Nephron (organoid): ENCODE measurements around the gene SHB.
A peak's percentile ranks its signal among the peaks of the same experiment; 100 is the strongest.

Experiments
- H3K27ac Mint-ChIP-seq, 3 experiments: 2 replicates each; pipeline ENCODE4 v1.8.0; 2020; ENCODE audit warnings: mixed read lengths in 3 of 3, mild to moderate bottlenecking in 2 of 3, moderate library complexity in 1 of 3
- H3K27me3 Mint-ChIP-seq: 2 replicates; pipeline ENCODE4 v1.8.0; 2021; ENCODE audit warnings: low read depth, mild to moderate bottlenecking, moderate library complexity, mixed read lengths
- H3K36me3 Mint-ChIP-seq: 2 replicates; pipeline ENCODE4 v1.8.0; 2020; ENCODE audit warnings: low read depth, mixed read lengths
- H3K4me1 Mint-ChIP-seq: 2 replicates; pipeline ENCODE4 v1.8.0; 2020; ENCODE audit warnings: mixed read lengths
- H3K4me3 Mint-ChIP-seq, 3 experiments: 2 replicates each; pipeline ENCODE4 v1.8.0; 2020; ENCODE audit warnings: mild to moderate bottlenecking in 3 of 3, mixed read lengths in 3 of 3, moderate library complexity in 2 of 3
- H3K9me3 Mint-ChIP-seq: 2 replicates; pipeline ENCODE4 v1.8.0; 2020; ENCODE audit warnings: mixed read lengths
- TF ChIP-seq, protein P1 (sequence below), 3 experiments: fragments of 200-600 bp; sonication (generic); IDR thresholded peaks; one replicate each; pipeline ENCODE4 v1.5.0; 2021; ENCODE audit warnings: antibody characterized with exemption in 3 of 3; ENCODE audit not compliant: unreplicated experiment in 3 of 3

The SHB gene

DNA sequence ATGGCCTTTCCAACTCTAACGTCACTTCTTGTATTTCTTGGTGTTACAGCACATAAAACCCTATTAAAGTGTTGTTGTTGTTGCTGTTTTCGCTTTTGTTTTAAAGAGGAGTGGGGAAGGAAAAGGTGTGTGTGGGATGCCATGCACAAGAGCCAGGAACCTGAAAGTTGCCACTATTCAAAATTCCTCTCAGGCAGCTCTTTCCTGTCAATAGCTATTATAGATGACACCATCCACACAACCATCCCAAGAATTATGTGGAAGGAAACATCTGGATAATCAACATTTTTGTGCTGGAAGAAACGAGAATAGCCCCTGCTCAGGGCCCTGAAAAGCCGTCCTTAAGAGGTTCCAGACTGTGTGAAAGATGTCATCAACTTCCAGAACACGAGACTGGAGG is 79.3 kb downstream of the SHB start:
- H3K36me3 Mint-ChIP-seq, result no peaks in the 10 kb centered on the region
- H3K4me1 Mint-ChIP-seq, result peaks cover 58% of the 10 kb centered on the region
- H3K9me3 Mint-ChIP-seq, result no peaks in the 10 kb centered on the region
- H3K27ac Mint-ChIP-seq, result no peak overlapping the region
- H3K4me3 Mint-ChIP-seq, result no peak overlapping the region
- no peaks in the 10 kb centered on the region for H3K27me3 Mint-ChIP-seq
- TF ChIP-seq, protein P1, sequence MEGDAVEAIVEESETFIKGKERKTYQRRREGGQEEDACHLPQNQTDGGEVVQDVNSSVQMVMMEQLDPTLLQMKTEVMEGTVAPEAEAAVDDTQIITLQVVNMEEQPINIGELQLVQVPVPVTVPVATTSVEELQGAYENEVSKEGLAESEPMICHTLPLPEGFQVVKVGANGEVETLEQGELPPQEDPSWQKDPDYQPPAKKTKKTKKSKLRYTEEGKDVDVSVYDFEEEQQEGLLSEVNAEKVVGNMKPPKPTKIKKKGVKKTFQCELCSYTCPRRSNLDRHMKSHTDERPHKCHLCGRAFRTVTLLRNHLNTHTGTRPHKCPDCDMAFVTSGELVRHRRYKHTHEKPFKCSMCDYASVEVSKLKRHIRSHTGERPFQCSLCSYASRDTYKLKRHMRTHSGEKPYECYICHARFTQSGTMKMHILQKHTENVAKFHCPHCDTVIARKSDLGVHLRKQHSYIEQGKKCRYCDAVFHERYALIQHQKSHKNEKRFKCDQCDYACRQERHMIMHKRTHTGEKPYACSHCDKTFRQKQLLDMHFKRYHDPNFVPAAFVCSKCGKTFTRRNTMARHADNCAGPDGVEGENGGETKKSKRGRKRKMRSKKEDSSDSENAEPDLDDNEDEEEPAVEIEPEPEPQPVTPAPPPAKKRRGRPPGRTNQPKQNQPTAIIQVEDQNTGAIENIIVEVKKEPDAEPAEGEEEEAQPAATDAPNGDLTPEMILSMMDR (IDR thresholded peaks at IDR 0.05; ENCODE audit: unreplicated experiment in 3 of 3), result no peak

DNA sequence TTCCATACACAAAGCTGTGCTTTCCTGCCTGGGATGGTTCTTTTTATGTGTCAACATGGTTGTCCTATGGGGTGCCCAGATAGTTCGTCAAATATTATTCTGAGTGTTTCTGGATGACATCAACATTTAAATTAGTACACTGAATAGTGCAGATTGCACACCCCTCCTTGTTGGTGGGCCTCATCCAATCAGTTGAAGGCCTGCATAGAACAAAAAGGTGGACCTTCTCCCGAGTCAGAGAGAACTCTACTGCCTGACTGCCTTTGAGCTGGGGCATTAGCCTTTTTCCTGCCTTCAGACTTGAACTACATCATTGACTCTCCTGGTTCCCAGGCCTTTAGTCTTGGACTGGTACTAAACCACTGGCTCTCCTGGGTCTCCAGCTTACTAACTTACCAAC is 80.4 kb downstream of the SHB start:
- H3K36me3 Mint-ChIP-seq, result no peaks in the 10 kb centered on the region

DNA sequence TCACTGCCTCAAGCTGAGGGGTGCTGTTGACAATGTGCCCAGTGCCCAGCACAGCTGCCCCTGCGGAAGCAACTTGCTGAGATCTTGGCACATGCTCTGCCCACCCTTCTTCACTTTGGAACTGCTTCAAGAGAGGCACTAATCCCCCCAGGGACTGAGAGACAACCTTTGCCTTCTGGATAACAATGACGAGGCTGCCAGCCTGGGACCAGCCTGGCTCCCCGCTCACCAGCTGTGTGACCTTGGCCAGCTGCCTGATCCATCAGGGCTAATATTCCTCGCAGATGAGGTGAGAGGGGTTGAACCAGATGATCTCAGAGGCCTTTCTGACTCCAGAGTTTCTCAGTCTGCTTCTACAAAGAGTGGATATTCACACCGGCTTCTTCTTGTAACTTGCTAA is 81.0 kb downstream of the SHB start:
- Mint-ChIP-seq H3K4me3 (no peak overlapping the region), H3K27me3 (peaks cover 4% of the 10 kb centered on the region), H3K36me3 (no peaks in the 10 kb centered on the region)

More for the DNA sequence above, 80.4 kb downstream of the SHB start:
- Mint-ChIP-seq H3K4me3 (no peak overlapping the region), H3K4me1 (peaks cover 50% of the 10 kb centered on the region), H3K27ac (peak overlapping the region in 1 of 3 experiments; percentile 0), H3K27me3 (no peaks in the 10 kb centered on the region), H3K9me3 (no peaks in the 10 kb centered on the region)
- TF ChIP-seq, protein P1 (IDR thresholded peaks at IDR 0.05; ENCODE audit: unreplicated experiment in 3 of 3), result no peak

DNA sequence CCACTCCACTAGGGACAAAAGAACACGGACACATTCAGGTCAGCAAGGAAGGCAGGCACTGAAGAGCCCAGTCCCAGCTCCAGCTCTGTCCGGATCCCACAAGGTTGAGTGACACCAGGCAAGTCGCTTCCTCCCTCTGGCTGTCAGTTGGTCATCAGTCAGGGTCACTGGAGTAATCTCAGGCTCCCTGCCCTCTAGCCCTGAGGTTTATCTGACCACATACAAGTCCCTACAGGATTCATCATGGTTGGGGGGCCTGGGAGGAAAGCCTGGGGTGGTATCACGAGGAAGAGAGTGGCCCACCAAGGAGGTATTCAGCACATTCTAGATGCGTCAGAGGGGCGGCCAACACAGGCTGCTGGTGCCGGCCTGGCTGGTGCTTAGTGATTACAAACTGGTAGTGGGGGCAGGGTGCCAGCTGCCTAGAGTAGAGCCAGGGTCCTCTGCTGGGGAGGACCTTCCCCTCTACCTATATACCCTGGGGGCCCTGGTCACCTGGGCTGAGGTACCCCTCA is 81.5 kb downstream of the SHB start:
- H3K4me3 Mint-ChIP-seq, result no peak overlapping the region
- no peaks in the 10 kb centered on the region for H3K36me3 Mint-ChIP-seq
- H3K27me3 Mint-ChIP-seq, result peaks cover 7% of the 10 kb centered on the region
- peak overlapping the region in 1 of 3 experiments; percentile 40 for H3K27ac Mint-ChIP-seq
- H3K4me1 Mint-ChIP-seq, result peaks cover 48% of the 10 kb centered on the region
- TF ChIP-seq, protein P1 (IDR thresholded peaks at IDR 0.05; ENCODE audit: unreplicated experiment in 3 of 3), result no peak
- H3K9me3 Mint-ChIP-seq, result no peaks in the 10 kb centered on the region

More for the DNA sequence above, 81.0 kb downstream of the SHB start:
- TF ChIP-seq, protein P1 (IDR thresholded peaks at IDR 0.05; ENCODE audit: unreplicated experiment in 3 of 3), result no peak
- Mint-ChIP-seq H3K4me1 (peaks cover 50% of the 10 kb centered on the region), H3K27ac (peak overlapping the region in 1 of 3 experiments; percentile 0), H3K9me3 (no peaks in the 10 kb centered on the region)

DNA sequence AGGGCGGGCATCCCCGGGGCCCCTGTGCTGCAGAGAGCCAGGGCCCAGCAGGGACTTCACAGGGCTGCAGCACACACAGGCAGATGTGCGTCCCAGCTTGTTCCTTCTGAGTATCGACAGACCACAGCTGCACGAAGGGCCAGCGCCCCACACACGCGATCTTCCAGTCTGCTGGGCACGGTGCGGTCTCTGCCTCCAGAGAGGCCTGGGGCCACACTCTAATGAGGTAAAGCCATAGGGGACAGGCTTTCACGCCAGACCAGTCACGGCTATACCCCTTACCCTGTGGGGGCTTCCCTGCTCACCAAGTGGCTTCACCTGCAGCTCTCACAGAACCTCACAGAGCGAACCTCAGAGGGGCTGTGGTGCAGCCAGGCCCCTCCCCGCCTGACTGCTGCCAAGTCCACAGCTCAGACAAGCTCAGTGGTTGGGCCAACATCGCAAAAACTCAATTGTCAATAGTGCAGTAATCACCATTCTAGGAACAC is 82.2 kb downstream of the SHB start:
- Mint-ChIP-seq H3K4me1 (peaks cover 48% of the 10 kb centered on the region), H3K27ac (peak overlapping the region in 1 of 3 experiments; percentile 40), H3K27me3 (peaks cover 7% of the 10 kb centered on the region), H3K36me3 (no peaks in the 10 kb centered on the region), H3K9me3 (no peaks in the 10 kb centered on the region), H3K4me3 (no peak overlapping the region)
- TF ChIP-seq, protein P1 (IDR thresholded peaks at IDR 0.05; ENCODE audit: unreplicated experiment in 3 of 3), result no peak

DNA sequence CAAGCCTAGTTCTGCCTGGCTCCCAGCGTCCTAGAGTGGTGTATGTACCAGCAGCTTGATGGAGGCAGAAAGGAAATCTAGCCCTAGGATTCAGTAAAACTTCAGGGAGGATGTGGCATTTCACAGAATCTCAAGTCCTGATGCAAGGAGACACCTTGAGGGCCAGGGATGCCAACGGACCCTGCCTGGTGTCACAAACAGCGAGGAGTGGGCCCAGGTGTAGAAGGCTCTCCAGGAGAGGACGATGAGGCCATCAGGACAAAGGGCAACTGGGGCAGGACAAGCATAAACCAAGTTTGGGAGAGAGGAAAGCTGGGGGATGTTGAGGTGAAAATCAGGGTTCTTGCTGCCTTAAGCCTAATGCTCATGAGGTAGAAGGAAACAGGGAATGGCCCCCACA is 83.0 kb downstream of the SHB start:
- TF ChIP-seq, protein P1 (IDR thresholded peaks at IDR 0.05; ENCODE audit: unreplicated experiment in 3 of 3), result no peak
- Mint-ChIP-seq H3K4me3 (no peak overlapping the region), H3K9me3 (no peaks in the 10 kb centered on the region), H3K36me3 (no peaks in the 10 kb centered on the region), H3K4me1 (peaks cover 57% of the 10 kb centered on the region), H3K27me3 (peaks cover 7% of the 10 kb centered on the region), H3K27ac (peak overlapping the region in 2 of 3 experiments; percentile 27 to 72)
